K562 (cell line): Measurements from ENCODE around the gene MYOG. TPM values are rescaled to one million over a fixed set of nuclear protein-coding genes. Genes with fewer than 3 reads are reported as not detected.

Source experiments
- ATAC-seq: fragments of 200-7000 bp; cut with Tn5 transposase; 3 replicates; pipeline ENCODE4 v1.9.1; 2020; ENCODE audit warnings: moderate library complexity
- BruUV-seq: library from RNA; stranded (reverse); fragments of 400-500 nt; replicated peaks from 2 replicates; lab custom pipeline; 2021; lab: Mats Ljungman, UMichigan
- CTCF ChIA-PET: fragments of 300-600 bp; formaldehyde crosslinking; extraction: SDS; loops from one replicate; lab custom pipeline; 2021; ENCODE audit warnings: low intra/inter-chr PET ratio; lab: Yijun Ruan, JAX
- POLR2A ChIA-PET: fragments of 300-600, 350-650 bp; sonication (Branson Sonifier 250); formaldehyde crosslinking; extraction: SDS; loops from one replicate; lab custom pipeline; 2021; ENCODE audit warnings: antibody characterized with exemption, inconsistent platforms; lab: Yijun Ruan, JAX
- DNase-seq, 4 experiments: peaks; one replicate each; pipeline versions ENCODE4 v3.0.0 to v3.0.0-alpha.2; 2011 to 2018; ENCODE audit warnings: low spot score in 3 of 4, mixed read lengths in 3 of 4; ENCODE audit errors: extremely low read depth in 1 of 4
- FAIRE-seq: peaks from 2 replicates; lab custom pipeline; 2011; peaks lifted over from hg19 to GRCh38; lab: Jason Lieb, UNC
- H2AFZ ChIP-seq: 2 replicates; pipeline ENCODE4 v1.6.0; 2011; ENCODE audit warnings: low read depth, low read length, control low read depth, inconsistent platforms
- H3K27ac ChIP-seq: fragments of 200-600 bp; 3 replicates; pipeline ENCODE4 v1.8.0; 2011; ENCODE audit warnings: low read depth, mild to moderate bottlenecking, control low read depth, inconsistent platforms, low read length, moderate library complexity, mixed read lengths; ENCODE audit errors: extremely low read depth
- H3K27me3 ChIP-seq, 2 experiments: fragments of 300-600 bp in 1 of 2; 2 replicates in 1 of 2; 3 replicates in 1 of 2; pipeline versions ENCODE4 v1.6.0 to v1.8.0; 2011; ENCODE audit warnings: inconsistent platforms in 2 of 2, low read length in 2 of 2, mild to moderate bottlenecking in 1 of 2, mixed read lengths in 1 of 2, moderate library complexity in 1 of 2; ENCODE audit not compliant: control insufficient read depth in 2 of 2, insufficient read depth in 2 of 2
- H3K36me3 ChIP-seq: fragments of 300-600 bp; 3 replicates; pipeline ENCODE4 v1.8.0; 2011; ENCODE audit warnings: mild to moderate bottlenecking, low read length, inconsistent platforms; ENCODE audit not compliant: control insufficient read depth, insufficient read depth
- H3K4me1 ChIP-seq, 2 experiments: fragments of 200-600 bp in 1 of 2; replicated peaks in 1 of 2; 2 replicates in 1 of 2; 3 replicates in 1 of 2; pipeline versions ENCODE4 v1.5.1 to v1.8.0; 2011; ENCODE audit warnings: inconsistent platforms in 2 of 2, low read length in 2 of 2, mild to moderate bottlenecking in 1 of 2, mixed read lengths in 1 of 2, moderate library complexity in 1 of 2; ENCODE audit not compliant: control insufficient read depth in 2 of 2, insufficient read depth in 2 of 2
- H3K4me2 ChIP-seq: 2 replicates; pipeline ENCODE4 v1.6.1; 2011; ENCODE audit warnings: low read length, control low read depth, inconsistent platforms, mixed read lengths; ENCODE audit not compliant: insufficient read depth
- H3K4me3 ChIP-seq: fragments of 200-600 bp; sonication (generic), shearing (Covaris generic); 2 replicates; pipeline ENCODE4 v1.5.1; 2016; ENCODE audit warnings: control low read depth, inconsistent platforms
- H3K79me2 ChIP-seq: fragments of 200-600 bp; 3 replicates; pipeline ENCODE4 v1.8.0; 2011; ENCODE audit warnings: low read length, inconsistent platforms; ENCODE audit not compliant: control insufficient read depth, insufficient read depth
- H3K9ac ChIP-seq, 2 experiments: 2 replicates each; pipeline versions ENCODE4 v1.6.0 to v1.6.1; 2011; ENCODE audit warnings: low read depth in 2 of 2, low read length in 2 of 2, control low read depth in 1 of 2, inconsistent platforms in 1 of 2, mild to moderate bottlenecking in 1 of 2, mixed read lengths in 1 of 2; ENCODE audit not compliant: insufficient read depth in 1 of 2
- H3K9me1 ChIP-seq: one replicate; pipeline ENCODE4 v1.6.0; 2011; ENCODE audit warnings: inconsistent platforms, mild to moderate bottlenecking, low read length, moderate library complexity; ENCODE audit not compliant: control insufficient read depth, insufficient read depth
- H3K9me3 ChIP-seq: replicated peaks from 2 replicates; pipeline ENCODE4 v1.5.1; 2011; ENCODE audit warnings: low read depth, low read length, inconsistent platforms; ENCODE audit not compliant: control insufficient read depth, insufficient read depth
- H4K20me1 ChIP-seq: replicated peaks from 2 replicates; pipeline ENCODE4 v1.6.1; 2011; ENCODE audit warnings: low read length, inconsistent platforms, mixed read lengths; ENCODE audit not compliant: control insufficient read depth, insufficient read depth
- BRD4 ChIP-seq: fragments of 200-600 bp; sonication (generic); IDR thresholded peaks from 2 replicates; pipeline ENCODE4 v1.6.1; 2017; ENCODE audit warnings: inconsistent platforms
- CREB1 ChIP-seq, 2 experiments: sonication (generic) in 1 of 2; formaldehyde crosslinking in 1 of 2; IDR thresholded peaks; 2 replicates each; pipeline versions ENCODE4 v1.6.1 to v1.8.0; 2012 to 2022; ENCODE audit warnings: inconsistent platforms in 1 of 2, mild to moderate bottlenecking in 1 of 2, missing genetic modification reagents in 1 of 2, moderate library complexity in 1 of 2
- ELF1 ChIP-seq: fragments of 200-800 bp; sonication (Bioruptor generic); IDR thresholded peaks from 2 replicates; pipeline ENCODE4 v1.6.1; 2016; ENCODE audit warnings: missing genetic modification characterization, missing compliant biosample characterization
- ETV6 ChIP-seq, 3 experiments: fragments of 150-350 bp in 1 of 3; sonication (generic) in 1 of 3; formaldehyde crosslinking in 1 of 3; IDR thresholded peaks; 2 replicates each; pipeline versions ENCODE4 v1.6.1 to v1.8.0; 2014 to 2022; ENCODE audit warnings: borderline replicate concordance in 2 of 3, low read depth in 2 of 3, antibody characterized with exemption in 1 of 3, low read length in 1 of 3, mild to moderate bottlenecking in 1 of 3, missing genetic modification reagents in 1 of 3
- MITF ChIP-seq: IDR thresholded peaks from 2 replicates; pipeline ENCODE4 v1.6.1; 2014; ENCODE audit warnings: antibody characterized with exemption
- PRPF4 ChIP-seq: fragments of 200-400 bp; formaldehyde crosslinking; IDR thresholded peaks from one replicate; pipeline ENCODE4 v1.6.1; 2017; ENCODE audit warnings: low read length, low read depth, mild to moderate bottlenecking; ENCODE audit not compliant: insufficient read depth, poor library complexity, severe bottlenecking
- RBM15 ChIP-seq: fragments of 200-400 bp; formaldehyde crosslinking; IDR thresholded peaks from 2 replicates; pipeline ENCODE4 v1.6.1; 2018; ENCODE audit warnings: mild to moderate bottlenecking, low read length, moderate library complexity; ENCODE audit not compliant: insufficient read depth
- TBP ChIP-seq: optimal IDR thresholded peaks from 2 replicates; pipeline ENCODE3; 2011; ENCODE audit warnings: low read depth, low read length, improper control_type of control experiment
- ZBTB33 ChIP-seq: sonication (generic); formaldehyde crosslinking; IDR thresholded peaks from 2 replicates; pipeline ENCODE4 v1.8.1; 2023; ENCODE audit warnings: mild to moderate bottlenecking, missing genetic modification reagents
- ZNF217 ChIP-seq: sonication (generic); formaldehyde crosslinking; IDR thresholded peaks from 2 replicates; pipeline ENCODE4 v1.8.0; 2022; ENCODE audit warnings: mild to moderate bottlenecking, missing genetic modification reagents
- ZNF316 ChIP-seq: fragments of 450-650 bp; IDR thresholded peaks from 2 replicates; pipeline ENCODE4 v1.6.1; 2016
- WGBS: fragments of 100-300 bp; shearing (Covaris generic); methylation state at CpG from one replicate; pipeline ENCODE4 v1.1.6; 2016; ENCODE audit warnings: low coverage, mixed read lengths; ENCODE audit not compliant: insufficient coverage; ENCODE audit errors: missing lambda C conversion rate; 5-methylcytosine and 5-hydroxymethylcytosine counted together
- in situ Hi-C: fragments of 300-500 bp; cut with MboI; formaldehyde crosslinking; loops from 4 replicates; pipeline ENCODE4 v1.15.0; 2018; ENCODE audit warnings: inconsistent platforms, mixed read lengths
- intact Hi-C: fragments of 100-400 bp; cut with micrococcal nuclease; formaldehyde crosslinking; loops from 2 replicates; pipeline ENCODE4 v1.14.2; 2022
- polyA plus RNA-seq, 8 experiments: library from polyadenylated mRNA; depleted of rRNA in 4 of 8; stranded (reverse) in 5 of 8; unstranded in 3 of 8; fragments of >200 nt; fragmentation: Nextera tagmentation in 2 of 8; fragmentation: Illumina TruSeq in 1 of 8; extraction: Ambion mirVana in 2 of 8; extraction: Trizol in 1 of 8; gene quantifications; 2 replicates each; pipeline versions ENCODE4 v1.2.1 to v1.2.3, GENCODE V29; 2011 to 2014; ENCODE audit warnings: inconsistent platforms in 1 of 8, missing spikeins in 1 of 8
- total RNA-seq, 7 experiments: library from RNA; depleted of rRNA in 6 of 7; stranded (reverse); fragments of >200 nt in 6 of 7; fragmentation: Illumina TruSeq in 2 of 7; extraction: Trizol in 2 of 7; gene quantifications; 2 replicates each; pipeline versions ENCODE4 v1.2.1 to v1.2.3, GENCODE V29; 2011 to 2021; ENCODE audit warnings: low replicate concordance in 1 of 7

The MYOG gene
- total and polyA plus RNA-seq, 9 of the 15 experiments (the other 6 are each of a cell fraction or from before 2014, with no cell fraction given), result not detected

DNA sequence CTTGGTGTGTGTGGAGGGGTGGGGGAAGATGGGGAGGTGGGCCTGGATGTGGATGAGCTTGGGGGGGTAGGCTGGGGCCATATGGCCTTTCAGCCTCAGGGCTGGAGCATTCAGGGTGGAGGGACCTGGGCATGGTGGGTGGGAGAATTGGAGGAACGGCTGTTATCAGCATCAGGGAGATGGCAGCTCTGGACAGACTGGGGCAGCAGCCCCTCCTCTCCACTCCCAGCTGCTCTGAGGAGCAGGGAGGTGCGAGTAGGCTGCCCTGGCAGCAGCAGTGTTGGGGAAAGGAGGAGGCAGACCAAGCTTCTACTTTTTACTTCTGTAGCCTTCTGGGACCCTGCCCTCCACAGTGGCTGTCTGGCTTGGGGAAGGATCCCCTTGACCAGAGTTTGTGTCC lies 49.3 kb downstream of the MYOG start:
- Histone ChIP-seq H3K4me1 (no peaks in the 10 kb centered on the region; a peak in 2 of 5 replicates), H4K20me1 (peaks cover 64% of the 10 kb centered on the region), H3K9me3 (no peaks in the 10 kb centered on the region), H3K36me3 (no peaks in the 10 kb centered on the region; the same call in 2 of the 3 replicates), H2AFZ (no peak overlapping the region), H3K4me3 (no peak overlapping the region), H3K27ac (no peak overlapping the region), H3K9me1 (no peaks in the 10 kb centered on the region), H3K4me2 (no peak overlapping the region), H3K27me3 (peaks cover 23 to 38% of the 10 kb centered on the region in 2 experiments; a peak in 4 of 5 replicates), H3K9ac (peak overlapping the region in 1 of 2 experiments; percentile 24; a peak in 1 of 4 replicates), H3K79me2 (no peaks in the 10 kb centered on the region)
- POLR2A ChIA-PET, result interaction anchor here (0.6 to 2.6 kb wide), 9 partner anchors 9 to 97 kb away, joined by 3 to 13 read pairs (median 5); partner anchors contain the start of gene PPFIA4
- no TSS peak for BruUV-seq
- ATAC-seq (no peak), DNase-seq (no peak), FAIRE-seq (no peak)
- 3% methylated on average over 2 of the region's 2 CpGs for WGBS
- TF ChIP-seq ZNF316, result no peak
- TF ChIP-seq CREB1 (IDR thresholded peaks at IDR 0.05), result no peak
- 0 out of 2 replicates have a peak, but pooled peaks have one; percentile 13 for TF ChIP-seq CREB1 (CRISPR knock-in tag; IDR thresholded peaks at IDR 0.05)
- CTCF ChIA-PET, result interaction anchor here (0.6 kb wide), 1 partner anchor 1438 kb away, joined by 4 read pairs; no protein-coding TSS in a partner anchor
- in situ Hi-C loops (no loop called here), intact Hi-C loops (loop anchor here (5.0 to 10.0 kb wide), 2 partner anchors 81 to 298 kb away; no protein-coding TSS in a partner anchor)

DNA sequence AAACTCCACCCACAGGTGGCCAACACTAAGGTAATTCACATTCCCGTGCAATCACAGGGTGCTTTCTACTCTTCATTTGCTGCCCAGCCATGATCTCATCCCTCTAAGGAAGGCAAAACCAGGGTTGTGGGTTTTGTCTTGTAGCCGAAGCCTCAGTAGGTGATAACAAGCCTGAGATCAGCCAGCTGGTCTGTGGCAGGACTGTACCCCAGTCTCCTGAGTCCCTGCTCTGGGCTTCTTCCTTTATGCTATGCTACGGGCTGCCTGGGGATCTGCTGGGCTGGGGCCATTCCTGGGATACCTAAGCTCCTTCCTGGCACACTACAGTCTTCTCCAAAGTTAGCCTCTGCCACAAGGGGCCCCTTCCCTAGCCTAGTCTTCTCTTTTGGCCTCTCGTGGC lies 49.7 kb downstream of the MYOG start:
- ChIA-PET CTCF (no interaction called here), POLR2A (interaction anchor here (0.6 to 2.6 kb wide), 12 partner anchors 8 to 270 kb away, joined by 3 to 13 read pairs (median 4); partner anchors contain the start of gene PPFIA4)
- H3K27ac ChIP-seq, result no peak overlapping the region
- no peak for ATAC-seq
- 9% methylated on average over 4 of the region's 4 CpGs for WGBS
- no peak overlapping the region for H2AFZ ChIP-seq
- no peak for FAIRE-seq
- no peaks in the 10 kb centered on the region; the same call in 2 of the 3 replicates for H3K36me3 ChIP-seq
- no peak overlapping the region for H3K4me2 ChIP-seq
- peaks cover 60% of the 10 kb centered on the region for H4K20me1 ChIP-seq
- H3K9ac ChIP-seq, result no peak overlapping the region
- H3K4me1 ChIP-seq, result no peaks in the 10 kb centered on the region; a peak in 2 of 5 replicates
- no peaks in the 10 kb centered on the region for H3K79me2 ChIP-seq
- DNase-seq, result no peak
- H3K4me3 ChIP-seq, result no peak overlapping the region
- no peaks in the 10 kb centered on the region for H3K9me1 ChIP-seq
- no peaks in the 10 kb centered on the region for H3K9me3 ChIP-seq
- intact Hi-C loops (loop anchor here (5.0 to 10.0 kb wide), 2 partner anchors 81 to 299 kb away; no protein-coding TSS in a partner anchor), in situ Hi-C loops (no loop called here)
- BruUV-seq, result no TSS peak
- peaks cover 23 to 35% of the 10 kb centered on the region in 2 experiments; a peak in 4 of 5 replicates for H3K27me3 ChIP-seq
- TF ChIP-seq ELF1 (tag), result no peak
- no peak for TF ChIP-seq RBM15
- no peak for TF ChIP-seq PRPF4
- TF ChIP-seq MITF, result no peak
- TF ChIP-seq ZBTB33 (CRISPR knock-in tag), result no peak
- no peak for TF ChIP-seq ZNF217
- no peak for TF ChIP-seq BRD4
- no peak for TF ChIP-seq TBP
- TF ChIP-seq ETV6 (IDR thresholded peaks at IDR 0.05; ENCODE audit: borderline replicate concordance in 1 of 2, low read depth in 2 of 2, low read length in 1 of 2), result no peak
- TF ChIP-seq ETV6 (CRISPR knock-in tag; IDR thresholded peaks at IDR 0.05; ENCODE audit: borderline replicate concordance), result no peak
